H1 (cell line): ENCODE measurements around the gene CD300E. TPM values are rescaled to one million over a fixed set of nuclear protein-coding genes. Genes with fewer than 3 reads are reported as not detected.

Experiments used
- CTCF ChIA-PET: fragments of 300-600 bp; sonication (Branson Sonifier 250); formaldehyde crosslinking; loops from one replicate; lab custom pipeline; 2021; ENCODE audit not compliant: partially characterized antibody; lab: Charles Lee
- POLR2A ChIA-PET: fragments of 300-600 bp; sonication (Branson Sonifier 250); formaldehyde crosslinking; loops from one replicate; lab custom pipeline; 2021; ENCODE audit warnings: inconsistent platforms; ENCODE audit not compliant: partially characterized antibody; lab: Charles Lee
- DNase-seq, 2 experiments: peaks; one replicate each; pipeline versions ENCODE4 v3.0.0 to v3.0.0-alpha.2; 2010 to 2022; ENCODE audit warnings: low spot score in 2 of 2, low read depth in 1 of 2, mixed read lengths in 1 of 2
- FAIRE-seq: peaks from 2 replicates; lab custom pipeline; 2011; peaks lifted over from hg19 to GRCh38; lab: Jason Lieb, UNC
- H2AFZ ChIP-seq: 2 replicates; pipeline ENCODE4 v1.8.1; 2012; ENCODE audit warnings: low read length, inconsistent platforms
- H2AK5ac ChIP-seq: 2 replicates; pipeline ENCODE4 v1.6.1; 2013; ENCODE audit warnings: low read depth, low read length
- H2BK120ac ChIP-seq: replicated peaks from 2 replicates; pipeline ENCODE3; 2013; ENCODE audit warnings: low read depth, low read length, inconsistent platforms
- H2BK12ac ChIP-seq: 2 replicates; pipeline ENCODE4 v1.6.1; 2013; ENCODE audit warnings: low read depth, low read length
- H2BK15ac ChIP-seq: 2 replicates; pipeline ENCODE4 v1.6.1; 2013; ENCODE audit warnings: low read length
- H2BK20ac ChIP-seq: 2 replicates; pipeline ENCODE4 v1.6.1; 2013; ENCODE audit warnings: low read length
- H2BK5ac ChIP-seq: 2 replicates; pipeline ENCODE4 v1.6.1; 2013; ENCODE audit warnings: low read depth, low read length
- H3K14ac ChIP-seq: 2 replicates; pipeline ENCODE4 v1.6.1; 2013; ENCODE audit warnings: inconsistent platforms; ENCODE audit not compliant: insufficient read length
- H3K18ac ChIP-seq: 2 replicates; pipeline ENCODE4 v1.6.1; 2013; ENCODE audit warnings: low read length; ENCODE audit errors: extremely low read depth
- H3K23ac ChIP-seq: 2 replicates; pipeline ENCODE4 v1.6.1; 2013; ENCODE audit warnings: inconsistent platforms; ENCODE audit not compliant: insufficient read length
- H3K23me2 ChIP-seq: 2 replicates; pipeline ENCODE4 v1.6.1; 2013; ENCODE audit warnings: low read depth, low read length
- H3K27ac ChIP-seq: 2 replicates; pipeline ENCODE4 v1.6.1; 2011; ENCODE audit warnings: low read depth, low read length, inconsistent platforms
- H3K27me3 ChIP-seq, 4 experiments: replicated peaks in 1 of 4; 1 replicate in 1 of 4; 2 replicates in 3 of 4; pipeline versions ENCODE4 v1.6.1 to v1.8.1; 2011 to 2013; ENCODE audit warnings: low read length in 3 of 4, mild to moderate bottlenecking in 3 of 4, inconsistent platforms in 2 of 4, mixed read lengths in 2 of 4, moderate library complexity in 1 of 4; ENCODE audit not compliant: control insufficient read depth in 3 of 4, insufficient read depth in 3 of 4; ENCODE audit errors: extremely low read depth in 1 of 4
- H3K36me3 ChIP-seq, 4 experiments: 2 replicates each; pipeline versions ENCODE4 v1.6.1 to v1.8.1; 2011 to 2013; ENCODE audit warnings: mild to moderate bottlenecking in 4 of 4, low read length in 3 of 4, moderate library complexity in 2 of 4, control low read depth in 1 of 4, inconsistent platforms in 1 of 4; ENCODE audit not compliant: insufficient read depth in 4 of 4, control insufficient read depth in 2 of 4
- H3K4ac ChIP-seq: replicated peaks from 2 replicates; pipeline ENCODE3; 2013; ENCODE audit warnings: low read length, low read depth, mixed read lengths, inconsistent platforms; ENCODE audit not compliant: insufficient read length
- H3K4me1 ChIP-seq, 4 experiments: replicated peaks in 1 of 4; 1 replicate in 1 of 4; 2 replicates in 3 of 4; pipeline versions ENCODE4 v1.6.1 to v1.8.1; 2011 to 2013; ENCODE audit warnings: low read length in 3 of 4, inconsistent platforms in 2 of 4, mixed read lengths in 1 of 4; ENCODE audit not compliant: insufficient read depth in 4 of 4, control insufficient read depth in 3 of 4
- H3K4me2 ChIP-seq, 2 experiments: 2 replicates each; pipeline versions ENCODE4 v1.6.1 to v1.8.1; 2011 to 2013; ENCODE audit warnings: low read depth in 2 of 2, low read length in 2 of 2, control low read depth in 1 of 2, inconsistent platforms in 1 of 2, mild to moderate bottlenecking in 1 of 2; ENCODE audit not compliant: insufficient read depth in 1 of 2
- H3K4me3 ChIP-seq, 4 experiments: fragments of 200-600, 300-600 bp in 1 of 4; sonication (generic), shearing (Covaris generic), sonication (Bioruptor Twin) in 1 of 4; 2 replicates each; pipeline versions ENCODE4 v1.5.1 to v1.8.1; 2011 to 2016; ENCODE audit warnings: low read length in 4 of 4, low read depth in 3 of 4, control low read depth in 2 of 4, inconsistent platforms in 2 of 4, mild to moderate bottlenecking in 2 of 4, mixed read lengths in 1 of 4, moderate library complexity in 1 of 4; ENCODE audit not compliant: insufficient read depth in 2 of 4; ENCODE audit errors: extremely low read depth in 1 of 4
- H3K56ac ChIP-seq: replicated peaks from 2 replicates; pipeline ENCODE3; 2013; ENCODE audit warnings: low read depth, mild to moderate bottlenecking, mixed read lengths, low read length, inconsistent platforms; ENCODE audit not compliant: insufficient read length
- H3K79me1 ChIP-seq: 2 replicates; pipeline ENCODE4 v1.6.1; 2013; ENCODE audit warnings: low read depth, low read length, control low read depth
- H3K79me2 ChIP-seq, 2 experiments: 2 replicates each; pipeline versions ENCODE4 v1.6.1 to v1.8.1; 2012 to 2013; ENCODE audit warnings: low read length in 2 of 2, mild to moderate bottlenecking in 2 of 2, inconsistent platforms in 1 of 2; ENCODE audit not compliant: insufficient read depth in 2 of 2, control insufficient read depth in 1 of 2
- H3K9ac ChIP-seq, 4 experiments: replicated peaks in 1 of 4; 1 replicate in 1 of 4; 2 replicates in 3 of 4; pipeline versions ENCODE4 v1.6.1 to v1.8.1; 2011 to 2013; ENCODE audit warnings: low read depth in 3 of 4, low read length in 3 of 4, control low read depth in 2 of 4, mild to moderate bottlenecking in 2 of 4, moderate library complexity in 2 of 4, inconsistent platforms in 1 of 4; ENCODE audit errors: extremely low read depth in 1 of 4
- H3K9me3 ChIP-seq, 2 experiments: 2 replicates each; pipeline versions ENCODE4 v1.6.1 to v1.8.1; 2012 to 2013; ENCODE audit warnings: mild to moderate bottlenecking in 2 of 2, moderate library complexity in 2 of 2, control low read depth in 1 of 2, inconsistent platforms in 1 of 2, low read depth in 1 of 2, low read length in 1 of 2, mixed read lengths in 1 of 2; ENCODE audit not compliant: insufficient read depth in 2 of 2
- H4K20me1 ChIP-seq, 2 experiments: replicated peaks in 1 of 2; 2 replicates each; pipeline versions ENCODE3 to v1.8.1; 2011 to 2013; ENCODE audit warnings: inconsistent platforms in 2 of 2, low read length in 2 of 2, mild to moderate bottlenecking in 1 of 2; ENCODE audit not compliant: insufficient read depth in 2 of 2, control insufficient read depth in 1 of 2
- H4K5ac ChIP-seq: 2 replicates; pipeline ENCODE4 v1.6.1; 2013; ENCODE audit warnings: low read length, low read depth, mixed read lengths, inconsistent platforms; ENCODE audit not compliant: insufficient read length
- H4K8ac ChIP-seq: 2 replicates; pipeline ENCODE4 v1.8.0; 2013; ENCODE audit warnings: mild to moderate bottlenecking, moderate library complexity, low read length, inconsistent platforms; ENCODE audit not compliant: insufficient read depth; ENCODE audit errors: extremely low read depth
- H4K91ac ChIP-seq: replicated peaks from 2 replicates; pipeline ENCODE3; 2013; ENCODE audit warnings: low read length, mixed read lengths, inconsistent platforms; ENCODE audit not compliant: insufficient read length
- CHD2 ChIP-seq: IDR thresholded peaks from 2 replicates; pipeline ENCODE4 v1.6.1; 2012; ENCODE audit warnings: low read length, improper control_type of control experiment
- EGR1 ChIP-seq: IDR thresholded peaks from 2 replicates; pipeline ENCODE4 v1.6.1; 2011; ENCODE audit warnings: low read depth, low read length, borderline replicate concordance
- EP300 ChIP-seq, 2 experiments: IDR thresholded peaks; 1 replicate in 1 of 2; 2 replicates in 1 of 2; pipeline ENCODE4 v1.6.1; 2011 to 2012; ENCODE audit warnings: low read depth in 2 of 2, low read length in 2 of 2, mild to moderate bottlenecking in 2 of 2, borderline replicate concordance in 1 of 2, inconsistent platforms in 1 of 2, moderate library complexity in 1 of 2
- HDAC2 ChIP-seq, 2 experiments: fragments of 300-600 bp in 1 of 2; sonication (generic) in 1 of 2; IDR thresholded peaks; 2 replicates each; pipeline ENCODE4 v1.6.1; 2011 to 2012; ENCODE audit warnings: low read depth in 2 of 2, low read length in 2 of 2, mild to moderate bottlenecking in 2 of 2, moderate library complexity in 2 of 2, borderline replicate concordance in 1 of 2, inconsistent platforms in 1 of 2
- JUND ChIP-seq: IDR thresholded peaks from 2 replicates; pipeline ENCODE4 v1.6.1; 2011; ENCODE audit warnings: mild to moderate bottlenecking, improper control_type of control experiment, low read length
- POU5F1 ChIP-seq: IDR thresholded peaks from 2 replicates; pipeline ENCODE4 v1.6.1; 2011; ENCODE audit warnings: low read depth, mild to moderate bottlenecking, low read length, moderate library complexity
- RBBP5 ChIP-seq: IDR thresholded peaks from 2 replicates; pipeline ENCODE4 v1.7.1; 2012; ENCODE audit warnings: low read depth, mild to moderate bottlenecking, inconsistent platforms, low read length, moderate library complexity, borderline replicate concordance
- SIN3A ChIP-seq, 2 experiments: IDR thresholded peaks in 1 of 2; conservative IDR thresholded peaks in 1 of 2; 2 replicates each; pipeline ENCODE4 v1.6.1; 2011 to 2012; ENCODE audit warnings: low read length in 2 of 2, improper control_type of control experiment in 1 of 2, low read depth in 1 of 2, mild to moderate bottlenecking in 1 of 2
- SUZ12 ChIP-seq: fragments of 200-600 bp; sonication (generic); IDR thresholded peaks from 2 replicates; pipeline ENCODE4 v1.6.1; 2012; ENCODE audit warnings: mild to moderate bottlenecking, inconsistent platforms, low read length, moderate library complexity, mixed read lengths
- TCF12 ChIP-seq: IDR thresholded peaks from 2 replicates; pipeline ENCODE4 v1.6.1; 2011; ENCODE audit warnings: low read depth, mild to moderate bottlenecking, low read length
- YY1 ChIP-seq: IDR thresholded peaks from 2 replicates; pipeline ENCODE4 v1.6.1; 2011; ENCODE audit warnings: low read depth, mild to moderate bottlenecking, low read length
- WGBS, 2 experiments: shearing (Covaris generic) in 1 of 2; methylation state at CpG; one replicate each; pipeline versions ENCODE4 v1.1.6 to v1.1.7; 2013 to 2015; ENCODE audit warnings: low lambda C conversion rate in 2 of 2, mixed read lengths in 2 of 2, inconsistent platforms in 1 of 2, low coverage in 1 of 2, missing lambda C conversion rate in 1 of 2; ENCODE audit not compliant: insufficient replicate concordance in 2 of 2, insufficient coverage in 1 of 2, insufficient read length in 1 of 2; ENCODE audit errors: extremely low coverage in 1 of 2, missing lambda C conversion rate in 1 of 2; 5-methylcytosine and 5-hydroxymethylcytosine counted together
- polyA plus RNA-seq, 7 experiments: library from polyadenylated mRNA; depleted of rRNA in 3 of 7; stranded (reverse) in 5 of 7; unstranded in 2 of 7; fragments of >200 nt in 5 of 7; fragments of 200-250 nt in 2 of 7; gene quantifications; 1 replicate in 5 of 7; 2 replicates in 1 of 7; 4 replicates in 1 of 7; pipeline versions ENCODE4 v1.2.1 to v1.2.3, GENCODE V29; 2011 to 2013; ENCODE audit warnings: missing spikeins in 2 of 7, mixed read lengths in 2 of 7
- total RNA-seq: library from RNA; stranded (reverse); fragmentation: NEBNext Ultra II Directional; extraction: Animal tissue kit (Norgen Biotek cat#: 25700); gene quantifications from 2 replicates; pipeline ENCODE4 v1.2.1, GENCODE V29; 2021

Gene CD300E
- total and polyA plus RNA-seq, 2 of the 8 experiments (the other 6 are each of a cell fraction or from before 2014, with no cell fraction given): not detected

DNA sequence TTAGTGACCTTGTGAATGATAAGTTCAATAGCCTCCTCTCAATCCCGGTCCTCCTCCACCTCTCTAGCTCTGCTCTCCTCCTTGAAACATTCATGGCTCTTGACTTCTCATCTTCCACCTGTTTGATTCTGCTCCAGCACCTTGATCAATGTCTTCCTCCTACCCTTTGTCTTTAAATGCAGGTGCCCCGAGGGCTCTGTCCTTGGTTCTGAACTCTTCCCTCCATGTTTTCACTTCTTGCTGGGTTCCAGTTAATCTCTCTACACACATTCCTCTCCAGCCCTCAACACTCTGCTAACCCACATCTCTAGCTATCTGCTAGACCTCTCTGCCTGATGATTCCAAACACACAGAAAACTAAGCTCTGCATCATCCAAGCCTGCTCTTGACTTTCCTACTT is 13.4 kb downstream of the CD300E start:
- Histone ChIP-seq H3K56ac (no peak overlapping the region), H3K79me2 (no peaks in the 10 kb centered on the region), H2AFZ (no peak overlapping the region), H4K8ac (no peak overlapping the region), H3K27me3 (peaks cover 0 to 7% (median under 1%) of the 10 kb centered on the region in 4 experiments; a peak in 4 of 7 replicates), H3K4me3 (no peak overlapping the region), H3K27ac (no peak overlapping the region), H2BK120ac (no peak overlapping the region), H2BK15ac (no peak overlapping the region), H3K36me3 (no peaks in the 10 kb centered on the region), H3K79me1 (no peaks in the 10 kb centered on the region), H3K23me2 (no peaks in the 10 kb centered on the region; the same call in 1 of the 2 replicates), H4K91ac (no peak overlapping the region), H2BK12ac (no peak overlapping the region), H3K4ac (no peak overlapping the region), H3K9ac (no peak overlapping the region), H3K9me3 (no peaks in the 10 kb centered on the region; a peak in 1 of 4 replicates), H3K23ac (no peak overlapping the region), H3K4me1 (no peaks in the 10 kb centered on the region), H3K4me2 (no peak overlapping the region), H3K14ac (no peak overlapping the region), H2BK5ac (no peak overlapping the region), H4K5ac (no peak overlapping the region), H3K18ac (no peak overlapping the region), H4K20me1 (no peaks in the 10 kb centered on the region), H2AK5ac (no peak overlapping the region), H2BK20ac (no peak overlapping the region)
- WGBS, 2 experiments: 51% methylated on average over 2 of the region's 2 CpGs; no CpG with 5 or more reads in 1 of the 2 experiments
- CTCF ChIA-PET: interaction anchor here (0.9 to 2.4 kb wide), 5 partner anchors 9 to 242 kb away, joined by 3 to 20 read pairs (median 3); partner anchors contain the start of gene CD300H
- POLR2A ChIA-PET: no interaction called here
- peak in 1 of 2 experiments; percentile 54 for DNase-seq
- no peak for TF ChIP-seq SIN3A (conservative IDR thresholded peaks at IDR 0.05 in 1 of 2, IDR thresholded peaks at IDR 0.05 in 1 of 2; ENCODE audit: low read depth in 1 of 2, low read length in 2 of 2)
- peak; percentile 82; the same call in 1 of the 2 replicates for TF ChIP-seq YY1
- no peak for TF ChIP-seq EGR1
- peak; percentile 73; the same call in 1 of the 2 replicates for TF ChIP-seq TCF12
- TF ChIP-seq EP300 (IDR thresholded peaks at IDR 0.05; ENCODE audit: borderline replicate concordance in 1 of 2, low read depth in 2 of 2, low read length in 2 of 2): no peak
- TF ChIP-seq RBBP5: no peak
- TF ChIP-seq HDAC2 (IDR thresholded peaks at IDR 0.05; ENCODE audit: borderline replicate concordance in 1 of 2, low read depth in 2 of 2, low read length in 2 of 2): no peak
- TF ChIP-seq CHD2: no peak
- no peak for TF ChIP-seq POU5F1
- TF ChIP-seq SUZ12: no peak
- TF ChIP-seq JUND: no peak
- FAIRE-seq: no peak
